HuH-7.5 (cell line): ENCODE results near the gene MRPL49.
"Not testable (repeated sequence)": the region's sequence is repeated elsewhere in the genome, so short reads cannot be mapped to it uniquely, and the experiment has no call there.

Experiments
- DNase-seq: peaks from one replicate; pipeline ENCODE4 v3.0.0; 2011; ENCODE audit warnings: low spot score

MRPL49 gene

DNA sequence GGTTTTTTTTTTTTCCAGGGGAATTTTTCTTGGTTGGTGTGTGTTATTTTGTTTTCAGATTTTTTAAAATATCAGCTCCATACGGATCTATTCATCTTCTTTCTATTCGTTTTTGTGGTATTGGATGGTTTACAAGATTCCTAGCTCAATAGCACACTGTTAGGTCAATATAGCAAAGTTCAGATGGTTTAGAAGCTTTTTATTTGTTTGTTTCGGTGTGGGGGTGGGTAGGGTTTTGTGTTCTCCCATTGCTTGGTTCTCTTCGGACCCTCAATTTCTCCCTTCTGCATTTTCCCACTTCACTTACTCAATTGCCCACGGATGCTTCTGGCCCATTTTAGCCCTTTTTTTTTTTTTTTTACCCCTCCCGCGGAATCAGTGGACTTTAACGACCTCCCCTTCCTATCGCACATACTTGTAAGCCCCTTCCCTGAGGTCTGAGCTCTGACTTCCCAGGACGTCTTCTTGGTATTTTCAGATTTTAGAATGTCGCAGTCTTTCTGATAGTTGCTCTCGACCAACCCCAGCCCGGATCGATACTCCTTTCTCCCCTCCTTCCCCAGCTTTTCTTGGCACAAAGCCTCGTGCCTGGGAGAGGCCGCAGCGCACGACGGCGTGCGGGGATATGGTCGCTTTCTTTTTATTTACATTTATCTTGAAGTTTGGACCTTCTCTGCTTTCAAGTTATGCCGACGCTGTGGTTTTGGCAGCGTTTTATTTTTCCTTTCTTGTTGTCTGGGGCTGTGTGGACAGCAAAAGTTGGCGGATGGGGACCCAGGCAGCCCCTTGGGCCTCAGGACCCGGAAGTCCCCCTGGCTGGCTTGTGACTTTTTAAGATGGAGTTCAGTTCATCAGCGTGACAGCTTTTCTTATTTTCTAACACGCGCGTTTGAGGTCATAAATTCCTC, 43.5 kb downstream of the MRPL49 start:
- peak; percentile 24 for DNase-seq

DNA sequence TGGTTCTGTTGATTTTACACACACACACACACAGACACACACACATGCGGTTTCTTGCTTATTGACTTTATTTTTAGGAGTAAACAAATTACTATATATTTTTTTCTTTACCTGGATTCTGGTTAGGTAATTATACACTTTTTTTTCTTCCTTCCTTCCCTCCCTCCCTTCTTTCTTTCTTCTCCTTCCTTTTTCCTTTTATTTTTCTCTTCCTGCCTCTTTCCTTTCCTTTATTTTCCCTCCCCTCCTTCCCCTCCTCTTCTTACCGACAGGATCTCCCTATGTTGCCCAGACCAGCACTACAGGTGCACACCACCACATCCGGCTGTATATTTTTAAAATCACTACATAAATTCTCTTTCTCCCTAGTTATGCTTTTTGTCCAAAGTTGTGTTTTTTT, 44.8 kb downstream of the MRPL49 start:
- no peak for DNase-seq

DNA sequence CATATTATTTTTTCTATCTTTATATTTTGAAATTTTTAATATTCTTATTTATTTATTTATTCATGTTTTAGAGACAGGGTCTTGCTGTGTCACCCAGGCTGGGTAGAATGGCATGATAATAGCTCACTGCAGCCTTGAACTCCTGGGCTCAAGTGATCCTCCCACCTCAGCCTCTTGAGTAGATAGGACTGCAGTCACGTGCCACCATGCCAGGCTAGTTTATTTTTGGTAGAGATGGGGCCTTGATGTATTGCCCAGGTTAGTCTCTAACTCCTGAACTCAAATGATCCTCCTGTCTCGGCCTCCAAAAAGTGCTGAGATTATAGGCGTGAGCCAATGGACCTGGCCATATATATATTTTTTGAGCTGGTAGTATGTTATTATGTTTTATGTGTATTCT, 45.5 kb downstream of the MRPL49 start:
- DNase-seq, result no peak

DNA sequence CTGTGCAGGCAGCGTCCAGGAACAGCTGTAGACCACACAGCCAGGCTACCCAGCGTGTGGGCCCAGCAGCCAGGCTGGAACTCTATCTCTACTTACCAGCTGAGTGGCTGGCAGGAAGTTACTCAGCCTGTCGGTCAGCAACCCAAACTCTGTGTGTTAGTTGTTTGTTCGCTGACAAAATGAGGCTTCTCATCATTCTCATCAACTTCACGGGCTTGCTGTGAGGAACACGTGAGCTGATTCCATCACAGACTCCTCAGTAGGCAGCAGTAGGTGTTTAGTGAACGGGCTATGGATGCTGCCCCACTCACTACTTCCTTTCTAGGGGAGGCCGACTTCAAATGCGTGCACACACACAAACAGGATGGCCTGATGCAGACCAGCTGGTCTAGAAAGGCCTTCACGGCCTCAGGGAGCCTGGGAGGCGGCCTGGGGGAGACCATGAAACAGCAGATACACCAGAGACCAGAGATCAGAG, 47.1 kb downstream of the MRPL49 start:
- DNase-seq, result no peak

DNA sequence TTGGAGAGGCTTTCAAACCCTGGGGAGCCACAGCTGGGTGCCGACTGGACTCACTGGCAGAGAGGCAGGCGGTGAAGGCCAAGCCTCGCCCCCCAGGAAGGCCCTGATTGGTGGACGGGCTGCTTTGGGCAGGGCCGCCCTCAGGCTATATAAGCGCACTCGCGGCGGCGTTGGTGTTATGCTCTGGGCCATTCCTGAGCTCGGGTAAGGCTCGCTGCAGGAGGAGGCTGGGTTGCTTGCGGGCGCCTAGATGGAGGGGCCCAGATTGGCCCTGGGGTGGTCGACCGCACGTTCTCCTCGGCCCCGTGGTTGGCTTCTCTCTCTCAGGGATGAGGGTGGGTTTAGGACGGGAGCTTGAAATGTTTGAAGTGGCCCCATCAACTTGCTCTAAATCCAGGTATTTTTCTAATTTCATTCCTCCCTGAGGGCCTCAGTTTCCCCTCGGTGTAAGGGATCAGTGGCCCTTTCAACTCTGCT, 48.0 kb downstream of the MRPL49 start, which contains the start of gene SPDYC:
SPDYC (plus strand) TSS at position 176 of the 477 bp plus-strand sequence. CDS start 1,125 bp downstream, outside the sequence.
- no peak for DNase-seq

DNA sequence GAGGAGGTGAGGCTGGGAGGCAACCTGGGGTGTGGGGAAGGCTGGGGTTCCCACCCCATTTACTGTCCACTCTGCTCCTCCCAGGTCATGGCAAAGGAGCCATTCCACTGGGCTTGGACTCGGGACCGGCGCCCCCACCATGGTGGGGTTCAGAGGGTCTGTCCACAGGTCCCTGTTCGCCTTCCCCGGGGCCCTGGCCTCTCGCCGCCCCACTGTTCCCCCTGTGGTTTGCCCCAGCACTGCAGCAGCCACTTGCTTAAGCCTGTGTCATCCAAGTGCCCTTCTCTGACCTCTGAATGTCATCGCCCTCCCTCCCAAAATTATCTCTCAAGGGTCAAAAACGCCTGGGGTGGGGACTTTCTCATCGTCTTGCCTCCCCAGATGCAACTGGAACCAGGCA, 50.5 kb downstream of the MRPL49 start:
- no peak for DNase-seq

DNA sequence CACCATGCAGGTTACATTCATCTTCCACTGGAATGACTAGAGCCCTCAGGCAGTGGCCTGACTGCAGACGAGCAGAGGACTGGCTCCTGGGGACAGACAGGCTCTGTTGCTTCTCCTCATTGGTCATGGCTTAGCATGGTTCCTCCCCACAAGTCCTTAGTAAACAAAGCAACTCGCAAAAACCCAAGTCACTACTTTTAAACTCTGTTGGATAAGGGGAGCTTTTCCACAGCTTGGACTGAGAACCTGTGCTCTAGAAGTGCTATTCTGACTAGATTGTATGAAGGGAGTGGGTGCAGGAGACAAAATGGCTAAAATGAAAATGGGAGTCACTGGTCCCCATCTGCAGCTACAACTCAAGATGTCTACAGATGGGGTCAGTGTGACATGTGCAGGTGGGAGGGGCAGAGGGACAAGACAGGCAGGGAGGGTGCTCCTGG, 52.5 kb downstream of the MRPL49 start:
- DNase-seq, result not testable (repeated sequence)
